SU-DHL-6 (cell line): ENCODE results near the gene CISTR.
A peak's percentile ranks its signal among the peaks of the same experiment; 100 is the strongest.

ENCODE experiments used
- CTCF ChIP-seq: fragments of 200-600 bp; sonication (generic); IDR thresholded peaks from one replicate; pipeline ENCODE4 v1.5.1; 2017; ENCODE audit warnings: antibody characterized with exemption, mild to moderate bottlenecking, low read length, moderate library complexity; ENCODE audit not compliant: insufficient read depth, poor library complexity, severe bottlenecking
- EZH2phosphoT487 ChIP-seq: fragments of 200-600 bp; sonication (generic), shearing (Covaris generic); conservative IDR thresholded peaks from 2 replicates; pipeline ENCODE4 v1.6.1; 2018; ENCODE audit warnings: mild to moderate bottlenecking, antibody characterized with exemption, low read length, moderate library complexity, mixed read lengths

GRCh38 chr12:53791735-53792326 is 40.1 kb upstream of the CISTR start:
- TF ChIP-seq CTCF (peak; percentile 63), EZH2phosphoT487 (no peak)
